ENCODE measurements around the gene EP400.

Gene EP400

GRCh38 chr12:132078190-132078589, 128.4 kb downstream of the EP400 start:
- Histone ChIP-seq H3K36me3 (ENCODE audit: control insufficient read depth in 2 of 2, insufficient read depth in 1 of 2, low read length in 2 of 2) (peaks cover 10 to 53% of the 10 kb centered on the region in 2 experiments), H3K4me3 (ENCODE audit: low read depth, low read length) (no peak overlapping the region), H3K9me3 (ENCODE audit: control insufficient read depth, insufficient read depth, low read depth, low read length) (no peaks in the 10 kb centered on the region), H3K4me1 (ENCODE audit: control insufficient read depth, insufficient read depth, low read length) (no peaks in the 10 kb centered on the region), H3K27ac (ENCODE audit: extremely low read depth, low read depth, low read length) (no peak overlapping the region)
- TF ChIP-seq ZBTB44 (tag by site-specific recombination; IDR thresholded peaks at IDR 0.05) (no peak), EGR2 (tag by site-specific recombination; IDR thresholded peaks at IDR 0.05; ENCODE audit: low read depth) (no peak), ZNF530 (tag by site-specific recombination; IDR thresholded peaks at IDR 0.05; ENCODE audit: low read depth) (no peak), ZNF132 (tag by site-specific recombination; IDR thresholded peaks at IDR 0.05; ENCODE audit: borderline replicate concordance) (no peak), ZNF292 (tag by site-specific recombination; IDR thresholded peaks at IDR 0.05; ENCODE audit: borderline replicate concordance, low read depth) (no peak), ZSCAN16 (tag by site-specific recombination; IDR thresholded peaks at IDR 0.05) (no peak), HOXC10 (CRISPR knock-in tag; IDR thresholded peaks at IDR 0.05) (no peak), KLF10 (tag by site-specific recombination; IDR thresholded peaks at IDR 0.05) (no peak), ZSCAN18 (tag by site-specific recombination; IDR thresholded peaks at IDR 0.05) (no peak), INSM2 (tag by site-specific recombination; IDR thresholded peaks at IDR 0.05) (no peak), BCL11A (tag by site-specific recombination; IDR thresholded peaks at IDR 0.05; ENCODE audit: low read depth) (no peak), ZNF704 (tag by site-specific recombination; IDR thresholded peaks at IDR 0.05) (no peak)
- ChIA-PET CTCF (no interaction called here), POLR2A (no interaction called here)

GRCh38 chr12:132079200-132079599, 129.5 kb downstream of the EP400 start:
- POLR2A ChIA-PET = no interaction called here
- peaks cover 10 to 51% of the 10 kb centered on the region in 2 experiments for H3K36me3 ChIP-seq (ENCODE audit: control insufficient read depth in 2 of 2, insufficient read depth in 1 of 2, low read length in 2 of 2)
- TF ChIP-seq ZNF830 (tag by site-specific recombination; IDR thresholded peaks at IDR 0.05; ENCODE audit: low read depth) (no peak), ZNF148 (tag by site-specific recombination; IDR thresholded peaks at IDR 0.05; ENCODE audit: borderline replicate concordance) (no peak), CTCF (tag by site-specific recombination; IDR thresholded peaks at IDR 0.05) (no peak), ZNF513 (tag by site-specific recombination; IDR thresholded peaks at IDR 0.05) (no peak), ZNF354C (tag by site-specific recombination; IDR thresholded peaks at IDR 0.05; ENCODE audit: borderline replicate concordance, low read depth) (no peak), KLF8 (tag by site-specific recombination; IDR thresholded peaks at IDR 0.05) (no peak), ZNF18 (tag by site-specific recombination; IDR thresholded peaks at IDR 0.05) (no peak), GLIS1 (tag by site-specific recombination; IDR thresholded peaks at IDR 0.05) (no peak), ZNF558 (tag by site-specific recombination; IDR thresholded peaks at IDR 0.05) (no peak), ZBTB7A (tag by site-specific recombination; IDR thresholded peaks at IDR 0.05; ENCODE audit: low read depth) (no peak)

More at GRCh38 chr12:132079200-132079599, 129.5 kb downstream of the EP400 start:
- H3K4me1 ChIP-seq (ENCODE audit: control insufficient read depth, insufficient read depth, low read length) = peaks cover 3% of the 10 kb centered on the region; the same call in 1 of the 2 replicates
- H3K4me3 ChIP-seq (ENCODE audit: low read depth, low read length) = no peak overlapping the region
- no peak overlapping the region for H3K27ac ChIP-seq (ENCODE audit: extremely low read depth, low read depth, low read length)
- H3K9me3 ChIP-seq (ENCODE audit: control insufficient read depth, insufficient read depth, low read depth, low read length) = no peaks in the 10 kb centered on the region
- CTCF ChIA-PET = interaction anchor here (0.6 to 1.4 kb wide), 2 partner anchors 10 to 360 kb away, joined by 3 read pairs; no protein-coding TSS in a partner anchor
